GM19468 (cell line): ENCODE results near the gene MMP20.

Experiments used
- ATAC-seq: cut with Tn5 transposase; IDR thresholded peaks from one replicate; pipeline ENCODE4 v1.9.1; 2021; ENCODE audit warnings: mild to moderate bottlenecking, moderate library complexity, moderate number of reproducible peaks; ENCODE audit not compliant: unreplicated experiment; ENCODE audit errors: extremely low read depth

MMP20 gene

GRCh38 chr11:102566112-102566511 is 59.0 kb downstream of the MMP20 start:
- no peak for ATAC-seq

DNA sequence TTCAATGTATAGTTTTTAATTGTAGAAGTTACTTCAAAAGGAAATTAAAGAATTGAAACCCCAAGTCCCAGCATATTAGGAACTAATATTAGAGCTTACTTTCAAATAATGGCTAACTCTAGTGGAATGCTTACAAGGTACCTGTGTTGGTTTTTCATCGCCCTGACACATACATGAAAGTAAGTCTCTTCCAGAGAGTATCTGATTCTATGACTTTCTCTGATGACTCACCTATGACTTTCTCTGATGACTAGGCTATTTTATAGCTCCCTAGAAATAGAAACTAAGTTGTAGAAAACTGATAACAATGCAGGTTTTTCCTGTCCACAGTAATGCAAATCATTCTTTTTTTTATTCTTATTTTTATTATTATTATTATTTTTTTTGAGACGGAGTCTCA is 61.0 kb downstream of the MMP20 start:
- no peak for ATAC-seq

- ATAC-seq: no peak
These were observed 63.5 kb downstream of the MMP20 start for GRCh38 chr11:102561636-102562035.

- peak; percentile 76 for ATAC-seq
These were observed 64.5 kb downstream of the MMP20 start for GRCh38 chr11:102560555-102561011.

DNA sequence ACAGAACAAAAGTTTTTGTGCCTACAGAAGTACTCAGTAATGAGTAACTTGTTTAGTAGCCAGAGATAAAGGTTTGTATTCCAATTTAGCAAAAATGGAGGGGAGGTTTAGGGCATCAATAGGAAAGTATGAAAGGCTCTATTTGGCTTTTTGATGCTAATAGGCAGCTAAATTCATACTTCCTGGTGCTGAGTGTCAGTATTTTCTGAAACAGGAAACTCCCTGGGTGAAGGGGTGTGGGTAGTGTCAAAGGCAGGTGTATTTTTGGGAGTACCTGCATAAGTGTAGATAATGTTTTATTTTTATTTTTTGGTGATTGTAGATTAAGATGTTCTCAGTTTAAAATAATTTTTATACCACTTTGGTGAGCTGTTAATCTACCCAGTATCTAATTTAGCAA is 65.3 kb downstream of the MMP20 start:
- peak; percentile 18 for ATAC-seq

DNA sequence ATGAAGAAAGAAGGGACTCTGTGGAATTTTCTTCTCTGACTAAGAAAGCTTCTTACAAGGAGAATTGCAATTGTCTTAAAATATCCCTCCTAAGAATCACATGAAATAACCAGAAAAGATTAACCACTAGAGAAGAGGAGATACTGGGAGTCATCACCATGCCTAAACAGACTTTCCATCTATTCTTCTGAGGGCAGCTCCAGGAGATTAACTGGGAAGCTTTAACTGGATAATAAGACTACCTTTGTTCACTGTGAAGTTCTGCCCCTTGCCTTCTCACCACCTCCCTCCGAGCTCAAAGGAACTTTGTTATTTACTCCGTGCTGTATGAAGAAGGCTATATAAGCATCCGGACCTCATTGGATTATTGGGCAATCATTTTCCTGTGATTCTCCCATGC is 70.0 kb downstream of the MMP20 start:
- ATAC-seq: no peak

- ATAC-seq: peak; percentile 60
These were observed 71.3 kb downstream of the MMP20 start for GRCh38 chr11:102553835-102554282.

DNA sequence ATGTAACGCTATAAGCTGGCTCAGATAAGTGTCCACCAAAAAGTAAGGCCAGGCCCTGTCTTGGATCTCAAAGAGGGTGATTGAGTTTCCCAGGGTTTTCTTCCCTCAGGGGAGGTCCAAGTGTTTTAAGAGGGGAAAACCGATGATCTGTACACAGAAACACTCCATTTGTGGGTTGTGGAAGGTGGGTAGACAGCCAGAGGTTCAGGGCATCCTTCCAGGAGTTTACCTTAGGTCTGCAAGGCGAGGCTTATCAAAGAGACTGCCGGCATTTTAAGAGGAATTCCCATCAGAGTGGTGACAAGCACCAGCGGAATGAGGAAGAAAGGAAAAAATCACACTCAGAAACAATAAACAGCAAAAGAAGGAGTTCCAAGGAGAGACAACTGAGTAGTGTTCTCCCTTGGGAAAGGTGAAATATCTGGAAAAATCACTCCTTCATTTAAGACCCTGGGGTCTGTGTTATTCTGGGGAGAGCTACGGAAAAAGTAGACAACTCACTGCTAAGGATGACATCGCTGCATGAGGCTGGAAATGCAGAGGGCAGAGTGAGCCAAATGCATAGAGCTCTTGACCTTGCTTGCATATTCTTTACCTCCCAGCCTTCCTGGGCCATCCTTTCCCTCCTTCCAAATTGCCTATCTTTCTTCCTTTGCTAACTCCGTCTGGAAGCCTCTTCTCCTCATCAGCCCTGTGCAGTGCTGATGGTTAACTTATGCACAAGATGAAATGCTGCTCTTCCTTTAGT is 72.5 kb downstream of the MMP20 start:
- no peak for ATAC-seq

- no peak for ATAC-seq
These were observed 73.1 kb downstream of the MMP20 start for GRCh38 chr11:102552020-102552419.

DNA sequence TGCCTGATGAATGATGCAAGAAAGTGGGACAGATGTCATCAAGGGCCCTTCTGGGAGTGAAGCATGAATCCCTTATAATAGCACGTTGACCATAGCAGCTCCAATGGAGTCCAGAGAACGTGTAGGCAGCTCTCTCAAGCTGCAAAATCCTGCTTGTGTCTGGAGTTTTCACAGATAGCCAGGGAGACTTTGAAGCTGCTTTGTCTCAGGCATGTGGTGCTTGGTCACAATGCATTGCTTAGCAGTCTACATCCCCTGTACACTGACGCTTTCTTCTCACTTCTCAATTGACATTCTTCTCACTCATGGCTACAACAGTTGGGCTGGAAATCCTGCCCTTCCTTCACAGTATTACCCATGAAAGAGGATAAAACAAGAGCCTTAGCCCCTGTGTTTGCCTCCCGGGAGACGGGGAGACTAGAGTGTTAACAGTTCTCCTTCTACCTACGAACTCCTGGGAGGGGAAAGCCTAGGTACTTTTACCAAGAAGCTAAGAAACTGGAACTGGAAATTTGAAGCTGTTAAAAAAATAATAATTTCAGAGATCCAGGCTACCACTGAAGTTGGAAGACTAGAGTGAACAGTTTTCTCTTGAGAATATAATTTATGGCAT is 73.9 kb downstream of the MMP20 start:
- no peak for ATAC-seq

GRCh38 chr11:102546923-102547471 is 78.1 kb downstream of the MMP20 start:
- ATAC-seq: peak; percentile 43

GRCh38 chr11:102546427-102546826 is 78.7 kb downstream of the MMP20 start:
- peak; percentile 38 for ATAC-seq

DNA sequence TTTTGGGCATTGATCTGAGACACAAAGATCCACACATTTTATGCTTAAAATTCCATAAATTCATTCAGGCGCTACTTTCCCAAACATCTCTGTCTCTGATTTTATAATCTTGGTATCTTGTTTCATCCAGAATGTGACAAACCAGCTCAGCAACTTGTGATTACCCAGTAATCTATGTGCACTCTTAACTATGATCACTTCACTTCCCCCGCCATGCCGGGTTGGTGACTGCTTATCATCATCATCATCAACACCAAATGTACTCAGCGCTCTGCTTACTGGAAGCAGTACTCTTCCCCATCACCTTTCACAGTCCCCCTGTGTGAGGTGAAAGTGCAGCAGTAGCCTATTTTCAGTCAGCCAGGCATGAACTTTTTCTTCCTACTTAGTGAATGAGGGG is 79.4 kb downstream of the MMP20 start:
- no peak for ATAC-seq

DNA sequence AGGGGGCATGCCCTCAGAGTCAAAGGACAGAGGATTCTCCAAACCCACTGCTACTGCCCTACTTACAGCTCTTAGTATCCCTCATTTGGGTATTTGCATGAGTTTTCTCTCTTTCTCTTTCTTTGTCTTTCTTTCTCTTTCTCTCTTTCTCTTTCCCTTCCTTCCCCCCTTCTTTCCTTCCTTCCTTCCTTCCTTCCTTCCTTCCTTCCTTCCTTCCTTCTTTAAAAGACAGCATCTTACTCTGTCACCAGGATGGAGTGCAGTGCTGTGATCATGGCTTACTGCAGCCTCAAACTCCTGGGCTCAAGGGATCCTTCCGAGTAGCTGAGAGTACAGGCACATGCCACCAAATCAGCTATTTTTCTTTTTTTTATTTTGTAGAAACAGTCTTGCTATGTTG is 80.5 kb downstream of the MMP20 start:
- ATAC-seq: no peak

GRCh38 chr11:102539567-102539966 is 85.6 kb downstream of the MMP20 start:
- no peak for ATAC-seq

DNA sequence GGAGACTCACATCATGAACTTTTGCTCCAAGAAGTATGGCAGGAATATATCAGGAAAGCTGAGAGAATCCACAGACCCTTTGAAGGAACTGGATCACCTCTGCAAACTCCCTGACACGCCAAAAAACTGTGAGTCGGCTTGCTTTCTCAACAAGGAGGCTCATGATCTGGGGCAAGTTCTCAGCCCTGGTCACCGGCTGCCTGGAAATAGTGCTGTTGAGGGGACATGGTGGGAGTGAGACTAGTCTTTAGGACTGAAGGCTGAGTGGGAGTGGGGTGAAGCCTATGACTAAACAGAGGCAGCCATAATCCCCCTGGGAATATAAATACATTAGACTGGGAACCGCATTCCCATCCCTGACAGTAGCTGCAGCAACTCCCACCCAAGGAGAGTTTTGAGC is 86.2 kb downstream of the MMP20 start:
- no peak for ATAC-seq

- no peak for ATAC-seq
These were observed 90.8 kb downstream of the MMP20 start for GRCh38 chr11:102534261-102534872.

DNA sequence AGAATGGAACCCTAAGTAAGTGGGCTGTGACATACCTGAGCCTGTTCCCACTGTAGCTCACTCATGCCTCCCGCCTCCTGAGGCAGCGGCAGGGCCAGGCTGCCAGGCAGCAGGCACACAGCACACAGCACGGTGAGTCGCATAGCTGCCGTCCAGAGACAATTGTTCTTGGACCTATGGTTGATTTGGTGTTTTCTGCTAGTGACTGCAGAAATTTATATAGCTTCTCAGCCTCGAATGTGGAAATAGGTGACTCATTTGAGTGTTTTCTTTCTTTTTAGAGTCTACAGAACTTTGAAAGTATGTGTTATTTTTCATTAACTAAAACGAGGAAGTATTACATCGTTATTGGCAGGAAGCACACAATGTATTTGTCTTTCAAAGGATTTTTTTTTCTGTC is 94.6 kb downstream of the MMP20 start, which contains the start of gene MMP7:
Gene MMP7 (minus strand): TSS at position 190 of the 400 bp plus-strand sequence. CDS start 47 bp downstream, at position 143.
- no peak for ATAC-seq

DNA sequence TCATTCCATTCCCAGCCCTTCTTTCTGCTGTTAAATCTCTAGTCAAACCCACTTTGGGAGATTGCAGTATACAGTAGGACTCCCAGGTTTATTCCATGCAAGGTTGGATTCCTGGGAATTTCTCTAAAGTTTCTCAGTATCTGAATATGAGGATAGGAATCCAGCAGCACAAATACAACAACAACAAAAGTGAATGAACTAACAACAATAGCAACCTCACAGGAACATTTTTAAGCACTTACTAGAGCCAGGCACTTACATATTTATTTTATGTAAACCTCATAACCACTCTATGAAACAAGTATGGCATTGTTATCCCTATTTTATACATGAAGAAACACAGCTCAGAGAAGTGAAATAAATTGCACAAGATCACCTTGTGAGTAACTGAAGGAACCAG is 96.5 kb downstream of the MMP20 start:
- ATAC-seq: no peak

DNA sequence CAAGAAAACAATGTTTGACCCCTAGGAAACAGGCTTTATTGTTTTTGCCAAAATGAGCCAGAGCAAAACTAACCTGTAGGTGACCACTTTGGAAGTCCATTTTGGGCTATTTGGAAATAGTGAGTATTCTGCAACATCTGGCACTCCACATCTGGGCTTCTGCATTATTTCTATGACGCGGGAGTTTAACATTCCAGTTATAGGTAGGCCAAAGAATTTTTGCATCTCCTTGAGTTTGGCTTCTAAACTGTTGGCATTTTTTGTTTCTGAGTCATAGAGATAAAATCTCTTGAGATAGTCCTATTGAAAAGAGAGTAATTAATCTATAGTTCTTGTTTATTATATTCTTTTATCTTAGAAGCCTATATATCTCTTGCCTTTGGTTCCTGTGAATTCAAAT is 97.4 kb downstream of the MMP20 start:
- no peak for ATAC-seq

DNA sequence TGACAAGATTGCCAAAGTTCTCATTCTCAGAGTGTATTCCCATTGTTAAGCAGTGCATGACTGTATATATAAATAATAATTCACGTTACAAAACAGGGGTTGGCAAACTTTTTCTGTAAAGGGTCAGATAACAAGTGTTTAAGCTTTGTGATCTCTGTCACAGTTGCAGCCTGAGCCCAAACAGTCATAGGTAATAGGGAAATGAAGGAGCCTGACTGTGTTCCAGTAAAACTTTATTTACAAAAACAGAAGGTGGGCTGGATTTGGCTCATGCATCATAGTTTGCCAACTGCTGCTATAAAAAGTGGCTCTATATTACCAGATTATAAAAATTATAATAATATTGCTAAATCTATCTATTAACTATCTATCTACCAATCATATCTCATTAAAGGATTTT is 98.1 kb downstream of the MMP20 start:
- ATAC-seq: no peak
